WTC11 (cell line): ENCODE data around the gene TMA16.

ENCODE experiments used
- AFF4 ChIP-seq: sonication (generic); formaldehyde crosslinking; IDR thresholded peaks from 2 replicates; pipeline ENCODE4 v1.8.1; 2023; ENCODE audit warnings: mild to moderate bottlenecking, missing genetic modification reagents, borderline replicate concordance
- FOXJ3 ChIP-seq: sonication (generic); formaldehyde crosslinking; IDR thresholded peaks from 2 replicates; pipeline ENCODE4 v1.9.0; 2021; ENCODE audit warnings: missing genetic modification reagents, mild to moderate bottlenecking, borderline replicate concordance
- JUN ChIP-seq: sonication (generic); formaldehyde crosslinking; IDR thresholded peaks from 2 replicates; pipeline ENCODE4 v1.8.0; 2023; ENCODE audit warnings: mild to moderate bottlenecking, missing genetic modification reagents
- NR2C2 ChIP-seq: sonication (generic); formaldehyde crosslinking; IDR thresholded peaks from 2 replicates; pipeline ENCODE4 v1.8.0; 2022; ENCODE audit warnings: mild to moderate bottlenecking, missing genetic modification reagents
- SP1 ChIP-seq: sonication (generic); formaldehyde crosslinking; conservative IDR thresholded peaks from 2 replicates; pipeline ENCODE4 v1.8.1; 2022; ENCODE audit warnings: missing genetic modification reagents
- STAT6 ChIP-seq: sonication (generic); formaldehyde crosslinking; conservative IDR thresholded peaks from 2 replicates; pipeline ENCODE4 v1.8.1; 2023; ENCODE audit warnings: mild to moderate bottlenecking, low read depth, missing genetic modification reagents, moderate library complexity
- TCF7 ChIP-seq: sonication (generic); formaldehyde crosslinking; IDR thresholded peaks from 2 replicates; pipeline ENCODE4 v1.8.0; 2022; ENCODE audit warnings: mild to moderate bottlenecking, low read depth, missing genetic modification reagents, moderate library complexity
- ZNF671 ChIP-seq: fragments of 250-450 bp; sonication (Bioruptor Pico); IDR thresholded peaks from 2 replicates; pipeline ENCODE4 v1.8.0; 2021; ENCODE audit warnings: mild to moderate bottlenecking
- TF ChIP-seq, protein P1 (sequence below): fragments of 200-600 bp; IDR thresholded peaks from 2 replicates; pipeline ENCODE4 v1.8.0; 2022; ENCODE audit warnings: antibody characterized with exemption
- TF ChIP-seq, protein P2 (sequence below): sonication (generic); formaldehyde crosslinking; IDR thresholded peaks from 2 replicates; pipeline ENCODE4 v1.8.1; 2023; ENCODE audit warnings: mild to moderate bottlenecking, missing genetic modification reagents
- TF ChIP-seq, protein P3 (sequence below): fragments of 250-450 bp; sonication (Bioruptor Pico); IDR thresholded peaks from 2 replicates; pipeline ENCODE4 v1.9.0; 2021; ENCODE audit warnings: mild to moderate bottlenecking
- TF ChIP-seq, protein P4 (sequence below): sonication (generic); formaldehyde crosslinking; IDR thresholded peaks from 2 replicates; pipeline ENCODE4 v1.8.0; 2022; ENCODE audit warnings: mild to moderate bottlenecking, missing genetic modification reagents

DNA sequence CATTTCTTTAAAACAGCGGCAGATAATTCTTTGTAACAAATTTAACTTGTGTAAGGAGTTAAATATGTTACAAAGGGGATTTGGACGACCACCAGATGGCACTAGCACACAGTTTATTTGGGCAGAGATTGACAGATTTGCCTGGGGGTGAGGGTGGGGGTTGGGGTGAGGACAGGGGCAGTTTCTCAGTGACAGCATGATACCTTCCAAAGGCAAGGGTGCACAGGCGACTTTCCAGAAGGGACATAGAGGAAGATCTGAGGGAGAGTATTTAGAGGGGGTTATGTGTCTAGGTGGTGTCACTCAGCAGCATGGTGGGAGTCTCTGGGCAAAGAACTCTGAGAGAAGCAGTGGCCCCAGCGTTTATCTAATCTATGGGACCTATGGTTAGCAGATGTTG is 9.6 kb upstream of the TMA16 start:
- TF ChIP-seq FOXJ3 (CRISPR knock-in tag) (no peak), AFF4 (CRISPR knock-in tag) (no peak), NR2C2 (CRISPR knock-in tag) (no peak), TCF7 (CRISPR knock-in tag) (no peak), STAT6 (CRISPR knock-in tag) (no peak), ZNF671 (CRISPR knock-in tag) (no peak), SP1 (no peak), JUN (CRISPR knock-in tag) (no peak)
- TF ChIP-seq, protein P1, sequence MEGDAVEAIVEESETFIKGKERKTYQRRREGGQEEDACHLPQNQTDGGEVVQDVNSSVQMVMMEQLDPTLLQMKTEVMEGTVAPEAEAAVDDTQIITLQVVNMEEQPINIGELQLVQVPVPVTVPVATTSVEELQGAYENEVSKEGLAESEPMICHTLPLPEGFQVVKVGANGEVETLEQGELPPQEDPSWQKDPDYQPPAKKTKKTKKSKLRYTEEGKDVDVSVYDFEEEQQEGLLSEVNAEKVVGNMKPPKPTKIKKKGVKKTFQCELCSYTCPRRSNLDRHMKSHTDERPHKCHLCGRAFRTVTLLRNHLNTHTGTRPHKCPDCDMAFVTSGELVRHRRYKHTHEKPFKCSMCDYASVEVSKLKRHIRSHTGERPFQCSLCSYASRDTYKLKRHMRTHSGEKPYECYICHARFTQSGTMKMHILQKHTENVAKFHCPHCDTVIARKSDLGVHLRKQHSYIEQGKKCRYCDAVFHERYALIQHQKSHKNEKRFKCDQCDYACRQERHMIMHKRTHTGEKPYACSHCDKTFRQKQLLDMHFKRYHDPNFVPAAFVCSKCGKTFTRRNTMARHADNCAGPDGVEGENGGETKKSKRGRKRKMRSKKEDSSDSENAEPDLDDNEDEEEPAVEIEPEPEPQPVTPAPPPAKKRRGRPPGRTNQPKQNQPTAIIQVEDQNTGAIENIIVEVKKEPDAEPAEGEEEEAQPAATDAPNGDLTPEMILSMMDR: peak; percentile 30; the same call in 1 of the 2 replicates
- TF ChIP-seq, protein P2, sequence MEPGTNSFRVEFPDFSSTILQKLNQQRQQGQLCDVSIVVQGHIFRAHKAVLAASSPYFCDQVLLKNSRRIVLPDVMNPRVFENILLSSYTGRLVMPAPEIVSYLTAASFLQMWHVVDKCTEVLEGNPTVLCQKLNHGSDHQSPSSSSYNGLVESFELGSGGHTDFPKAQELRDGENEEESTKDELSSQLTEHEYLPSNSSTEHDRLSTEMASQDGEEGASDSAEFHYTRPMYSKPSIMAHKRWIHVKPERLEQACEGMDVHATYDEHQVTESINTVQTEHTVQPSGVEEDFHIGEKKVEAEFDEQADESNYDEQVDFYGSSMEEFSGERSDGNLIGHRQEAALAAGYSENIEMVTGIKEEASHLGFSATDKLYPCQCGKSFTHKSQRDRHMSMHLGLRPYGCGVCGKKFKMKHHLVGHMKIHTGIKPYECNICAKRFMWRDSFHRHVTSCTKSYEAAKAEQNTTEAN (CRISPR knock-in tag): no peak
- TF ChIP-seq, protein P3, sequence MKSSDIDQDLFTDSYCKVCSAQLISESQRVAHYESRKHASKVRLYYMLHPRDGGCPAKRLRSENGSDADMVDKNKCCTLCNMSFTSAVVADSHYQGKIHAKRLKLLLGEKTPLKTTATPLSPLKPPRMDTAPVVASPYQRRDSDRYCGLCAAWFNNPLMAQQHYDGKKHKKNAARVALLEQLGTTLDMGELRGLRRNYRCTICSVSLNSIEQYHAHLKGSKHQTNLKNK (CRISPR knock-in tag): no peak
- TF ChIP-seq, protein P4, sequence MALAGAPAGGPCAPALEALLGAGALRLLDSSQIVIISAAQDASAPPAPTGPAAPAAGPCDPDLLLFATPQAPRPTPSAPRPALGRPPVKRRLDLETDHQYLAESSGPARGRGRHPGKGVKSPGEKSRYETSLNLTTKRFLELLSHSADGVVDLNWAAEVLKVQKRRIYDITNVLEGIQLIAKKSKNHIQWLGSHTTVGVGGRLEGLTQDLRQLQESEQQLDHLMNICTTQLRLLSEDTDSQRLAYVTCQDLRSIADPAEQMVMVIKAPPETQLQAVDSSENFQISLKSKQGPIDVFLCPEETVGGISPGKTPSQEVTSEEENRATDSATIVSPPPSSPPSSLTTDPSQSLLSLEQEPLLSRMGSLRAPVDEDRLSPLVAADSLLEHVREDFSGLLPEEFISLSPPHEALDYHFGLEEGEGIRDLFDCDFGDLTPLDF (CRISPR knock-in tag): no peak
